GM23338 (cell line): ENCODE data around the gene RCCD1. TPM values are rescaled to one million over a fixed set of nuclear protein-coding genes. Genes with fewer than 3 reads are reported as not detected.

Source experiments
- ATAC-seq: fragments of 200-7000 bp; cut with Tn5 transposase; 3 replicates; pipeline ENCODE4 v1.9.1; 2020
- DNase-seq: peaks from one replicate; pipeline ENCODE4 v3.0.0-alpha.2; 2015; ENCODE audit warnings: low spot score
- H2AFZ ChIP-seq: fragments of 200-600 bp; sonication (generic); 2 replicates; pipeline ENCODE4 v1.8.0; 2016; ENCODE audit warnings: antibody characterized with exemption, mild to moderate bottlenecking, moderate library complexity
- H3F3A ChIP-seq: fragments of 200-600 bp; sonication (generic); replicated peaks from 2 replicates; pipeline ENCODE4 v1.8.0; 2017; ENCODE audit warnings: antibody characterized with exemption, mixed run types, low read depth
- H3K27ac ChIP-seq: fragments of 200-600 bp; sonication (generic); 2 replicates; pipeline ENCODE4 v1.6.1; 2016; ENCODE audit warnings: low read depth
- H3K27me3 ChIP-seq: fragments of 200-600 bp; sonication (generic); 2 replicates; pipeline ENCODE4 v1.8.0; 2016; ENCODE audit warnings: mild to moderate bottlenecking, mixed run types, moderate library complexity; ENCODE audit not compliant: insufficient read depth
- H3K36me3 ChIP-seq: fragments of 200-600 bp; sonication (generic); 2 replicates; pipeline ENCODE4 v1.8.0; 2016; ENCODE audit warnings: mild to moderate bottlenecking; ENCODE audit not compliant: insufficient read depth
- H3K4me1 ChIP-seq: fragments of 200-600 bp; sonication (generic); 2 replicates; pipeline ENCODE4 v1.8.0; 2016; ENCODE audit warnings: mild to moderate bottlenecking, moderate library complexity; ENCODE audit not compliant: insufficient read depth
- H3K4me2 ChIP-seq: fragments of 200-600 bp; sonication (generic); 2 replicates; pipeline ENCODE4 v1.7.1; 2017; ENCODE audit warnings: mixed run types
- H3K4me3 ChIP-seq: fragments of 200-600 bp; sonication (generic); 2 replicates; pipeline ENCODE4 v1.6.1; 2016; ENCODE audit warnings: mixed run types
- H3K79me2 ChIP-seq: fragments of 200-600 bp; sonication (generic); replicated peaks from 2 replicates; pipeline ENCODE4 v1.8.0; 2017; ENCODE audit warnings: mild to moderate bottlenecking; ENCODE audit not compliant: insufficient read depth
- H3K9me2 ChIP-seq: fragments of 200-600 bp; sonication (generic); 2 replicates; pipeline ENCODE4 v1.8.0; 2017; ENCODE audit not compliant: insufficient read depth
- H4K20me1 ChIP-seq: fragments of 200-600 bp; sonication (generic); replicated peaks from 2 replicates; pipeline ENCODE4 v1.8.0; 2017; ENCODE audit warnings: mild to moderate bottlenecking; ENCODE audit not compliant: insufficient read depth
- H3K27ac Mint-ChIP-seq: 2 replicates; pipeline ENCODE4 v1.8.0; 2020; ENCODE audit warnings: inconsistent platforms, mild to moderate bottlenecking, moderate library complexity, mixed read lengths
- H3K27me3 Mint-ChIP-seq: 3 replicates; pipeline ENCODE4 v1.8.0; 2022; ENCODE audit warnings: low read depth, mild to moderate bottlenecking, moderate library complexity, mixed read lengths, inconsistent platforms; ENCODE audit not compliant: insufficient read depth, poor library complexity
- H3K36me3 Mint-ChIP-seq: 3 replicates; pipeline ENCODE4 v1.8.0; 2021; ENCODE audit warnings: low read depth, mild to moderate bottlenecking, inconsistent platforms, moderate library complexity, mixed read lengths
- H3K4me1 Mint-ChIP-seq: 3 replicates; pipeline ENCODE4 v1.8.0; 2020; ENCODE audit warnings: mild to moderate bottlenecking, inconsistent platforms, mixed read lengths
- H3K4me3 Mint-ChIP-seq: 3 replicates; pipeline ENCODE4 v1.8.0; 2021; ENCODE audit warnings: moderate library complexity, mild to moderate bottlenecking, inconsistent platforms, mixed read lengths
- H3K9me3 Mint-ChIP-seq: 3 replicates; pipeline ENCODE4 v1.8.0; 2020; ENCODE audit warnings: moderate library complexity, mild to moderate bottlenecking, inconsistent platforms, mixed read lengths
- CREB1 ChIP-seq: fragments of 250-450 bp; sonication (Bioruptor Pico); IDR thresholded peaks from 2 replicates; pipeline ENCODE4 v1.5.0; 2020; ENCODE audit warnings: low read depth, mild to moderate bottlenecking, moderate library complexity
- CTCF ChIP-seq, 2 experiments: fragments of 200-600 bp in 1 of 2; sonication (generic) in 1 of 2; conservative IDR thresholded peaks; 2 replicates each; pipeline versions ENCODE4 v1.5.1 to v1.6.1; 2016 to 2017; ENCODE audit warnings: antibody characterized with exemption in 2 of 2, low read depth in 2 of 2, mild to moderate bottlenecking in 2 of 2, moderate library complexity in 1 of 2
- JUNB ChIP-seq: IDR thresholded peaks from one replicate; pipeline ENCODE4 v1.6.1; 2016; ENCODE audit warnings: antibody characterized with exemption; ENCODE audit not compliant: unreplicated experiment
- NANOG ChIP-seq: IDR thresholded peaks from 2 replicates; pipeline ENCODE4 v1.6.1; 2016; ENCODE audit warnings: antibody characterized with exemption, borderline replicate concordance
- POLR2AphosphoS5 ChIP-seq: IDR thresholded peaks from 2 replicates; pipeline ENCODE4 v1.6.1; 2016; ENCODE audit warnings: antibody characterized with exemption, low read depth
- STAT1 ChIP-seq: IDR thresholded peaks from one replicate; pipeline ENCODE4 v1.6.1; 2016; ENCODE audit warnings: antibody characterized with exemption; ENCODE audit not compliant: unreplicated experiment
- polyA plus RNA-seq: library from polyadenylated mRNA; unstranded; fragments of >200 nt; fragmentation: Nextera tagmentation; extraction: Ambion mirVana; gene quantifications from 2 replicates; pipeline ENCODE4 v1.2.1, GENCODE V29; 2016
- total RNA-seq: library from RNA; depleted of rRNA; stranded (reverse); fragments of >200 nt; shearing (Covaris generic); gene quantifications from 2 replicates; pipeline ENCODE4 v1.2.3, GENCODE V29; 2014
- TF ChIP-seq, protein P1 (sequence below): IDR thresholded peaks from one replicate; pipeline ENCODE4 v1.6.1; 2018; ENCODE audit warnings: antibody characterized with exemption; ENCODE audit not compliant: unreplicated experiment
- TF ChIP-seq, protein P2 (sequence below): IDR thresholded peaks from 2 replicates; pipeline ENCODE4 v1.6.1; 2016; ENCODE audit warnings: antibody characterized with exemption

RCCD1 gene
- total and polyA plus RNA-seq, 2 experiments from 2014 or later: 10.8 to 17.1 TPM

DNA sequence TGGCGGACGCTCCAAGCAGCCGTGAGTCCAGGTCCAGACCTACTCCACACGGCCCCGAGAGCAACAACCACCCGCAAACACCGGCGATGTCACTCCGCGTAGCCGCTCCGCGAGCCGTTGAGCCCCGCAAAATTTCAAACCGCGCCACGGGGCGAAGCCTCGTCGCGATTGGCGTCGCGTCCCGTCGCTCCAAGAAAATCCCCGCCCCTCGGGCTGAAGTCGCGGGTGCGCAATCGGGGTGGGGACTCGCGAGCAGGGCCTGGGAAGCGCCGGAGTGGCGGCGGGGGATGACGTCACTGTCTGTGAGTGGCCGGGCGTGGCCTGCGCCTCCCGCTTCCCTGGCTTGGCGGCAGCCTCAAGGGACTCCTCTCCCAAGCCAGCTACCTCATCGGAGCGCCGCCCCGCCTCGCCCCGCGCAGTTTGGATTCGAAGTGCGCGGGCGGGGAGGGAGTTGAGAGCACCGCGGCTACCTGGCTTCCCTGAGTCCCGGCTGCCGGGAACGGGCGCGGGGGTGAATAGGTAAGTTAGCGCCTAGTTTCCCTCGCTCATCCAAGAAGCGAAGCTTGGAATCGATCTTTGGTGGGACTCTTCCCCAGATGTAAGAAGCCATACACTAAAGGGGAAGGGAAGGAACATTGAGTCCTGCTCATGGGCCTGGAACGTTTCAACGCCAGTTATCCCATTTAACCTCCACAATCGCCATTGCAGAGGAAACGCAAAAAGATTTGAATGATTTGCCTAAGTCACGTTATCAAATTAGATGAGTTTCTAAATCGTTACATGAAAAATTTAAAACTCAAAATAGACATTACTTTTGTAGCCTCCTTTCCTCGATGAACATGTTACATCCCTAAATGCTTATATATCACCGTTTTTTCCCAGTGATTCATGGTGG is 40.0 kb downstream of the RCCD1 start, which contains the start of gene PRC1:
Gene PRC1 (minus strand): TSS at position 119 of the 895 bp plus-strand sequence. CDS start 118 bp downstream, at position 1.
- peak within 1 kb of the TSS; percentile 99 for H3K4me3 Mint-ChIP-seq
- ATAC-seq: peak; percentile 96
- H3K9me3 Mint-ChIP-seq: no peaks in the 10 kb centered on the region; the same call in 2 of the 3 replicates
- no peaks in the 10 kb centered on the region for H3K27me3 ChIP-seq
- H3K79me2 ChIP-seq: peaks cover 60% of the 10 kb centered on the region
- H3K4me1 ChIP-seq: peaks cover 11% of the 10 kb centered on the region; the same call in 1 of the 2 replicates
- H2AFZ ChIP-seq: peak within 1 kb of the TSS; percentile 84; the same call in 1 of the 2 replicates
- H3K9me2 ChIP-seq: no peaks in the 10 kb centered on the region
- peak within 1 kb of the TSS; percentile 65 for H3K4me3 ChIP-seq
- H3K36me3 Mint-ChIP-seq: peaks cover 31% of the 10 kb centered on the region
- H4K20me1 ChIP-seq: peaks cover 21% of the 10 kb centered on the region
- peak within 1 kb of the TSS; percentile 99 for H3K27ac Mint-ChIP-seq
- peak within 1 kb of the TSS; percentile 95 for H3K27ac ChIP-seq
- TF ChIP-seq, protein P1, sequence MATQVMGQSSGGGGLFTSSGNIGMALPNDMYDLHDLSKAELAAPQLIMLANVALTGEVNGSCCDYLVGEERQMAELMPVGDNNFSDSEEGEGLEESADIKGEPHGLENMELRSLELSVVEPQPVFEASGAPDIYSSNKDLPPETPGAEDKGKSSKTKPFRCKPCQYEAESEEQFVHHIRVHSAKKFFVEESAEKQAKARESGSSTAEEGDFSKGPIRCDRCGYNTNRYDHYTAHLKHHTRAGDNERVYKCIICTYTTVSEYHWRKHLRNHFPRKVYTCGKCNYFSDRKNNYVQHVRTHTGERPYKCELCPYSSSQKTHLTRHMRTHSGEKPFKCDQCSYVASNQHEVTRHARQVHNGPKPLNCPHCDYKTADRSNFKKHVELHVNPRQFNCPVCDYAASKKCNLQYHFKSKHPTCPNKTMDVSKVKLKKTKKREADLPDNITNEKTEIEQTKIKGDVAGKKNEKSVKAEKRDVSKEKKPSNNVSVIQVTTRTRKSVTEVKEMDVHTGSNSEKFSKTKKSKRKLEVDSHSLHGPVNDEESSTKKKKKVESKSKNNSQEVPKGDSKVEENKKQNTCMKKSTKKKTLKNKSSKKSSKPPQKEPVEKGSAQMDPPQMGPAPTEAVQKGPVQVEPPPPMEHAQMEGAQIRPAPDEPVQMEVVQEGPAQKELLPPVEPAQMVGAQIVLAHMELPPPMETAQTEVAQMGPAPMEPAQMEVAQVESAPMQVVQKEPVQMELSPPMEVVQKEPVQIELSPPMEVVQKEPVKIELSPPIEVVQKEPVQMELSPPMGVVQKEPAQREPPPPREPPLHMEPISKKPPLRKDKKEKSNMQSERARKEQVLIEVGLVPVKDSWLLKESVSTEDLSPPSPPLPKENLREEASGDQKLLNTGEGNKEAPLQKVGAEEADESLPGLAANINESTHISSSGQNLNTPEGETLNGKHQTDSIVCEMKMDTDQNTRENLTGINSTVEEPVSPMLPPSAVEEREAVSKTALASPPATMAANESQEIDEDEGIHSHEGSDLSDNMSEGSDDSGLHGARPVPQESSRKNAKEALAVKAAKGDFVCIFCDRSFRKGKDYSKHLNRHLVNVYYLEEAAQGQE: no peak
- TF ChIP-seq CTCF (conservative IDR thresholded peaks at IDR 0.05; ENCODE audit: low read depth in 2 of 2) (no peak), POLR2AphosphoS5 (peak; percentile 94), CREB1 (CRISPR knock-in tag) (peak; percentile 98), STAT1 (no peak), JUNB (no peak), NANOG (no peak)
- TF ChIP-seq, protein P2, sequence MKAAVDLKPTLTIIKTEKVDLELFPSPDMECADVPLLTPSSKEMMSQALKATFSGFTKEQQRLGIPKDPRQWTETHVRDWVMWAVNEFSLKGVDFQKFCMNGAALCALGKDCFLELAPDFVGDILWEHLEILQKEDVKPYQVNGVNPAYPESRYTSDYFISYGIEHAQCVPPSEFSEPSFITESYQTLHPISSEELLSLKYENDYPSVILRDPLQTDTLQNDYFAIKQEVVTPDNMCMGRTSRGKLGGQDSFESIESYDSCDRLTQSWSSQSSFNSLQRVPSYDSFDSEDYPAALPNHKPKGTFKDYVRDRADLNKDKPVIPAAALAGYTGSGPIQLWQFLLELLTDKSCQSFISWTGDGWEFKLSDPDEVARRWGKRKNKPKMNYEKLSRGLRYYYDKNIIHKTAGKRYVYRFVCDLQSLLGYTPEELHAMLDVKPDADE: no peak; the same call in 1 of the 2 replicates
- peaks cover 8% of the 10 kb centered on the region; the same call in 1 of the 2 replicates for H3K36me3 ChIP-seq
- H3K27me3 Mint-ChIP-seq: peaks cover 8% of the 10 kb centered on the region
- H3K4me2 ChIP-seq: peak within 1 kb of the TSS; percentile 85
- H3F3A ChIP-seq: peaks cover 4% of the 10 kb centered on the region; the same call in 1 of the 2 replicates
- DNase-seq: peak; percentile 99
- H3K4me1 Mint-ChIP-seq: peaks cover 15% of the 10 kb centered on the region
